ENCODE data around the gene CCL27. TPM values are rescaled to one million over a fixed set of nuclear protein-coding genes. Genes with fewer than 3 reads are reported as not detected.

The CCL27 gene
- total RNA-seq, 1 experiment from 2014 or later, result not detected

GRCh38 chr9:34633166-34633565 lies 29.3 kb downstream of the CCL27 start:
- no peak overlapping the region for H3K27ac Mint-ChIP-seq (ENCODE audit: unreplicated experiment)
- BruUV-seq (replicated peaks), result no TSS peak
- TF ChIP-seq CTCF (IDR thresholded peaks at IDR 0.05; ENCODE audit: insufficient read depth in 1 of 2, low read depth in 1 of 2, low read length in 1 of 2, severe bottlenecking in 1 of 2, unreplicated experiment in 1 of 2), result no peak
- CTCF ChIA-PET, result interaction anchor here (0.6 to 1.9 kb wide), 11 partner anchors 11 to 87 kb away, joined by 3 to 21 read pairs (median 5); partner anchors contain the start of genes DCTN3, GALT and RPP25L
- no peak overlapping the region for H3K4me3 Mint-ChIP-seq (ENCODE audit: unreplicated experiment)
- peaks cover 14% of the 10 kb centered on the region for H3K4me1 Mint-ChIP-seq (ENCODE audit: low read depth, unreplicated experiment)
- POLR2A ChIA-PET, result no interaction called here
- no peak for DNase-seq
- intact Hi-C loops (cut with micrococcal nuclease; ENCODE audit: unreplicated experiment), result no loop called here
- H3K27me3 Mint-ChIP-seq (ENCODE audit: insufficient read depth, unreplicated experiment), result peaks cover 4% of the 10 kb centered on the region
- H3K4me1 ChIP-seq, result peaks cover 12% of the 10 kb centered on the region
- peaks cover 12% of the 10 kb centered on the region for H3K36me3 Mint-ChIP-seq (ENCODE audit: insufficient read depth, unreplicated experiment)
- H3K27me3 ChIP-seq (replicated peaks; ENCODE audit: control insufficient read depth, insufficient read depth, low read length), result no peaks in the 10 kb centered on the region
- no peaks in the 10 kb centered on the region for H3K9me3 Mint-ChIP-seq (ENCODE audit: unreplicated experiment)
- peaks cover 1% of the 10 kb centered on the region; the same call in 1 of the 2 replicates for H3K36me3 ChIP-seq (ENCODE audit: control insufficient read depth, insufficient read depth, low read length)
- H3K4me3 ChIP-seq (ENCODE audit: low read depth, low read length), result no peak overlapping the region
- H3K9me3 ChIP-seq, result no peaks in the 10 kb centered on the region

- H3K36me3 Mint-ChIP-seq (ENCODE audit: insufficient read depth, unreplicated experiment), result peaks cover 4% of the 10 kb centered on the region
- Histone ChIP-seq H3K9me3 (no peaks in the 10 kb centered on the region), H3K4me1 (peaks cover 16% of the 10 kb centered on the region), H3K36me3 (ENCODE audit: control insufficient read depth, insufficient read depth, low read length) (no peaks in the 10 kb centered on the region), H3K4me3 (ENCODE audit: low read depth, low read length) (no peak overlapping the region), H3K27me3 (replicated peaks; ENCODE audit: control insufficient read depth, insufficient read depth, low read length) (no peaks in the 10 kb centered on the region)
- ChIA-PET POLR2A (no interaction called here), CTCF (no interaction called here)
- H3K9me3 Mint-ChIP-seq (ENCODE audit: unreplicated experiment), result no peaks in the 10 kb centered on the region
- peaks cover 18% of the 10 kb centered on the region for H3K4me1 Mint-ChIP-seq (ENCODE audit: low read depth, unreplicated experiment)
- peak overlapping the region; percentile 4 for H3K4me3 Mint-ChIP-seq (ENCODE audit: unreplicated experiment)
- H3K27me3 Mint-ChIP-seq (ENCODE audit: insufficient read depth, unreplicated experiment), result peaks cover 4% of the 10 kb centered on the region
- no peak for DNase-seq
- no peak for TF ChIP-seq CTCF (IDR thresholded peaks at IDR 0.05; ENCODE audit: insufficient read depth in 1 of 2, low read depth in 1 of 2, low read length in 1 of 2, severe bottlenecking in 1 of 2, unreplicated experiment in 1 of 2)
- H3K27ac Mint-ChIP-seq (ENCODE audit: unreplicated experiment), result no peak overlapping the region
- no TSS peak for BruUV-seq (replicated peaks)
- intact Hi-C loops (cut with micrococcal nuclease; ENCODE audit: unreplicated experiment), result no loop called here
These were observed 31.9 kb downstream of the CCL27 start for GRCh38 chr9:34630402-34631154.

- H3K4me3 ChIP-seq (ENCODE audit: low read depth, low read length), result peak overlapping the region; percentile 46
- intact Hi-C loops (cut with micrococcal nuclease; ENCODE audit: unreplicated experiment), result no loop called here
These were observed 33.0 kb downstream of the CCL27 start for GRCh38 chr9:34629491-34629808.

More at GRCh38 chr9:34629491-34629808, 33.0 kb downstream of the CCL27 start:
- Mint-ChIP-seq H3K9me3 (ENCODE audit: unreplicated experiment) (no peaks in the 10 kb centered on the region), H3K27ac (ENCODE audit: unreplicated experiment) (no peak overlapping the region), H3K4me1 (ENCODE audit: low read depth, unreplicated experiment) (peaks cover 18% of the 10 kb centered on the region), H3K27me3 (ENCODE audit: insufficient read depth, unreplicated experiment) (peaks cover 4% of the 10 kb centered on the region), H3K4me3 (ENCODE audit: unreplicated experiment) (peak overlapping the region; percentile 78), H3K36me3 (ENCODE audit: insufficient read depth, unreplicated experiment) (peaks cover 4% of the 10 kb centered on the region)
- POLR2A ChIA-PET, result no interaction called here
- peaks cover 16% of the 10 kb centered on the region for H3K4me1 ChIP-seq
- no TSS peak for BruUV-seq (replicated peaks)
- DNase-seq, result no peak
- CTCF ChIA-PET, result interaction anchor here (0.5 to 1.2 kb wide), 4 partner anchors 9 to 292 kb away, joined by 3 to 6 read pairs (median 4); partner anchors contain the start of genes DCTN3 and SIGMAR1
- H3K27me3 ChIP-seq (replicated peaks; ENCODE audit: control insufficient read depth, insufficient read depth, low read length), result no peaks in the 10 kb centered on the region
- no peaks in the 10 kb centered on the region for H3K36me3 ChIP-seq (ENCODE audit: control insufficient read depth, insufficient read depth, low read length)
- no peak for TF ChIP-seq CTCF (IDR thresholded peaks at IDR 0.05; ENCODE audit: insufficient read depth in 1 of 2, low read depth in 1 of 2, low read length in 1 of 2, severe bottlenecking in 1 of 2, unreplicated experiment in 1 of 2)
- H3K9me3 ChIP-seq, result no peaks in the 10 kb centered on the region

Measured in Caco-2 (cell line).